Right forelimb (tissue), 1 donor: ENCODE results near the gene AMOTL2.

Experiments used
- DNase-seq: peaks from one replicate; pipeline ENCODE4 v3.0.0-alpha.2; 2018

The AMOTL2 gene

DNA sequence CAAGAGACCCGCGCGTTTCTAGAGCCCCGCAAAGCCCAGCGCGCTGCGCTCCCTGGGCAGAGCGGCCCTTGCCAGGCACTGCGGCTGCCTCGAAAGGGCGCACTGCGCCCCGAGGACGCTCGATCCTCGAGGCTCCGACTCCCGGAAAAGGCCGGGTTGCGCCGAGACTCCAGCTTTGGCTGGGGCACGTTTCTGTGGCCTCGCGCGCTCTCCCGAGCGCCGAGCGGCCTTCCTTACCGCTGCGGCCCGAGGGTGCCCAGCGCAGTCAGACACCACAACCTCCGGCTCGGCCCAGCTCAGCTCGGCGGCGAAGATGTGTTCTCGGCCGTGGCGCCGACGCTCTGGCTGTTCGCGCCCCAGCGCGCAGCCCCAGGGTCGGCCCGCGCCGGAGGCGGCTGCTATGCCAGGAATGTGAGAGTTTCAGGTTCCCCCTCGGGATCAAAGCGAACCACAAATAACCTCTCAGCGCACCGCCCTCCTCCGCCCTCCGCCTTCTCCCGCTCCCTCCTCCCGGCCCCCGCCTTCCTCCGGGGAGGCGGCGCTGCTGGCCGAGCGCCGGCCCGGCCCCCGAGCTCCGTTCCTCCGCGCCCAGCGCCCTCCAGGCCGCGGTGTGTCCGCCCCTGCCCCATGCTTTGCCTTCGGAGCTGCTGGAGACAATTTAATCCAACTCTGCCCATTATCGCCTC lies at the start of gene AMOTL2:
TSS of gene AMOTL2 (minus strand) at position 343 of the 686 bp plus-strand sequence. CDS start 3,014 bp downstream, outside the sequence.
- peak; percentile 93 for DNase-seq

DNA sequence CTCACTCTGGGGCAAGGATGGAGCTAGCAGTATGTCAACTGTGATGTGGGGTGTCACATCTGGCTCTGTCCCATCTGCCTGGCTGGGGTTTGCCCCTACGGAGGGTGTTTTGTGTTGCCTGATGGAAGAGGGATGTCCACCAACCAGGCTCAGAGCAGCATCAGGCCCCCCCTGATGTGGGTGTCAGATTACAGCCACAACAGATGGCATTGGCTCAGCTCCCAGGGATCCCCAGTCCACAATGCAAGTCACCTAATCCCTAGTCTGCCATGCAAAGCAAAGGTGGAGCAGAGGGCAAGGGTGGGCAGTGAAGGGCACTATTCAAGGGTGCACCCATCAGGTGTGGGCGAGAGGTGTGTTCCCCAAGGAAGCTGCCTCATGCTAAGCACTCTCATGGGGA lies 48.9 kb upstream of the AMOTL2 start:
- no peak for DNase-seq

DNA sequence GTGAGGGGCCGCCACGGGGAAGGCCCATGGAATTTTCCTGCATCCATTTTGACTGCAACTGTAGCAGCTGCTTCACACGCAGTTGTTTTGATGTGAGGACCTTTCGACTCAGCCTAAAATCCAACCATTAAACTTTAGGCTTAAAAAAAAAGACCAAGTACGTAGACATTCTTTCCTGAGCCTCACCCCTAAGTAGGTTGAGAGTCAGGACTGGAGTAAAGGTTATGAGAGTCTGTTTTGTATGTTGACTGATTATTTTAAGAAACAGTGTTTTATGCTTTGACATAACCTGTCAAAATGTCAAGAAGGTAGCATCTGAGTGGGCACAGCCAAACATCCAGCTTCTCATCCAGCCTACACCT lies 45.7 kb upstream of the AMOTL2 start:
- DNase-seq, result no peak

DNA sequence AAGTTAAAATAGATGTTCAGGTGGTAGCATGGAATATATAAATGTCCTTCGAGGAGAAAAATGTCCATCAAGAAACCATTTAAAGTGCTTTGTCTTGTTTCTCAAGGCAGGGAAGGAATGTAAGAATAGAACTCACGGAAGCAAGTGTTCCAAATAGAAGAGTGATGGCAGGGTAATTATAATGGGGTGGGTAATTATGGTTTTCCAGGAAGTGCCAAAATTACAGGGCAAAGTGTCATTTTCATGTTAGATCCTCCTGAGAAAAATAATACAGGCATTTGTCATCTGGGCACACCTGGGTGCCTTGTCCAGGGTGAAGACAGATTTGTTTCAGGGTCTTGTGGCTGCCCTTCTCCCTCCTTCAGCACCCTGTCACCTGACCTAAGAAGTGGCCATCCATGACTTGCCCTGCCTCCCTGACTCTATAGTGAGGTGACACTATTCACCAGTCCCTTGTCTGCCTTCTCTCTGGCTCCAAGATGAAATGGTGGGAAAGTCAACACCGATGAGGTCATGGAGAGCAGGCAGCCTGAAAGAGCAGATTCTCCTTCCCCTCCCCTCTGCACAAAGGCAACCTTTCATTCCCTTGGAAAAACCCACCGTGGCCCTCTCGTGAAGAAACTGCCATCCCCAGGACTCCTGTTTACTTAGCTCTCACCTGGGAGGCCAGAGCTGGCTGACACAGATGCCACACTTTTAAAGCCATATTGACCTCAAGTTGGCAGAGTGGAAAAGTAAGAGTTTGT lies 45.1 kb upstream of the AMOTL2 start:
- no peak for DNase-seq

DNA sequence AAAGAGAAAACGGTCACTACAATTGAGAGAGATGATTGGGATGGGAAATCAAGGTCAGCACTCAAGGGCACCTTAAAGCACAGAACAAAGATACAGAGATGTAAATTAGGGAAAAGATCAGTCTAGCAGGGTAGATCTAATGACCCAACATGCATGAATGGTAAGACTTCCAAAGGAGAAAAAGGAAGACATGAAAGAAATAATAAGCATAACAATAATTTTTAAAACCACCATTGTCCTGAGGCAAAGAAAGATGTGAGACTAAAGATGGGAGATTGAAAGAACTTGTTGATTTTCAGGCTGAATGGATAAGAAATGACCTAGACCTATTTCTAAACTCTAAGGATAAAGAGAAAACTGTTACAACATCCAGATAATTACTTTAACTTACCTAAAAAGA lies 34.8 kb upstream of the AMOTL2 start:
- no peak for DNase-seq

- no peak for DNase-seq
These were observed 33.0 kb upstream of the AMOTL2 start for GRCh38 chr3:134407239-134407625.

DNA sequence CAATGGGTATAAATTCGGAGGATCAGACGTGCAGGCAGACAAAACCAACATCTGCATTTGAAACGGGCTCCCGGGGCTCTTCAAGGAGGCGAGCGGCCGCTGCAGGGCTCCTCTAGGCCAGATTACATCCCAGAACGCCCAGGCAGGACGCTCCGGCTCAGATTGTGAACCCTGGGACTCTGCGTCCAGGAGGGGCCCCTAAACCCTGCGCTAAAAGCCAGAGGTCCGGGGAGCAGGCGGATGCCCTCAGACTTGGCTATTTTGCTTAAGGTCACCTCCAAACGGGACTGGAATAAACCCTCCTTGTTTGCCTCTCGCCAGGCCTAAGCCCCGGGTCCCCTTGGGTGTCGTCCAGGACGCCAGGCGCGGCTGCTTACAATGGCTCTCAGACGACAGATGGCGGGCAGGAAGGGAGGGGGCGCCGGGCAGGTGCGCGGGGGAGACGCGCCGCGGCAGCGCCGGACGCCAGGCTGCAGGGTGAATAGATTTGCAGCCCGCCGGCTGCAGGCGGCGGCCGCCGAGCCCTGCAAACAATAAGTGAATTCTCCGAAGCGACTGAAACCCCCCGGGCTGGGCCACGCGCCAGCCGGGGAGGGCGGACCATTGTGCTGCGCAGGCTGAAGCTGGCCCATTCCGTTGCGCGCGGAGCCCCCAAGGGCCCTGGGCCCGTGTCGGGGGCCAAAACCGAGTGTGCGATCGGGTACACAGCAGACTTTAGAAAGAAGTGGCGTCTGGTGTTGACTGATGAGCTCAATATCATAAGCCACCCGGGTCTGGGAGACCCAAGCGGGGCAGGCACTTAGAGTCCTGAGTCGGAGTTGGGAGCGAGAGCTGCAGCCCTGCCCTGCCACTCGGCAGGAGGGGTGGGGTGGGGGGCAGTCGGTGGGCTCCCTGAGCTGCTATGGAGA lies 32.3 kb upstream of the AMOTL2 start:
- peak; percentile 83 for DNase-seq

- DNase-seq, result no peak
These were observed 30.2 kb upstream of the AMOTL2 start for GRCh38 chr3:134404366-134404885.

GRCh38 chr3:134397755-134398154 lies 23.5 kb upstream of the AMOTL2 start:
- DNase-seq, result no peak

GRCh38 chr3:134395103-134395502 lies 20.9 kb upstream of the AMOTL2 start:
- no peak for DNase-seq

GRCh38 chr3:134394380-134394779 lies 20.1 kb upstream of the AMOTL2 start:
- no peak for DNase-seq

- no peak for DNase-seq
These were observed 18.8 kb upstream of the AMOTL2 start for GRCh38 chr3:134393074-134393473.

DNA sequence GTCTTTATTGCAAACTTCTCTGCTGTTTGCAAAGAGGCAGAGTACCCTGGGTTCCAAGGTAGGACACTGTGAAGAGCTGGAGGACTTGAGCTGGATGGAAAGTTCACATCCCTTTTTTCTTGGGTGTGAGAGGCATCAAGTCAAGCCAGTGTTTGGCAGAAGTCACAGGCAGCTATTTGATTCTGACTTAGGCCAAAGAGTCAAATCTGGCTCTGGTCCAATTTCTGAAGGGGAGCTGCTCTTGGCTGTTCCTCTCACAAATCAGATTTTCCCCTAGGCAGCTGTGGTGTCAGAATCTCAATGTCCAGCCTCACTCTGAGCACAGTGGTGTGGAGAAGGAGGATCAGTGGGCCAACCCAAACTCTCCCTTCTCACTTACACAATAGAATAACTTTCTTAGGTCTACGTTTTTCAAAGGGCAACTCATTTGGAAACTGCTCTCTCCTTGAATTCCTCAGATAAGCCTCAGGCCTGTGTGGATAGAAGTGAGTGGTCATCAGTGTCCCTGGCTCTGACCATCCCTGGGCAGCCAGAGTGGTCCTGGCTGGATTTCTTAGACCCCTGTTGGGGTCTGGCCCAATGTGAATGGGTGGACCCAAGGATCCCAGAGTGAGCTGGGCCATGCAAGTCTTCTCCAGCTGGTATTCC lies 18.2 kb upstream of the AMOTL2 start:
- DNase-seq, result peak; percentile 65

DNA sequence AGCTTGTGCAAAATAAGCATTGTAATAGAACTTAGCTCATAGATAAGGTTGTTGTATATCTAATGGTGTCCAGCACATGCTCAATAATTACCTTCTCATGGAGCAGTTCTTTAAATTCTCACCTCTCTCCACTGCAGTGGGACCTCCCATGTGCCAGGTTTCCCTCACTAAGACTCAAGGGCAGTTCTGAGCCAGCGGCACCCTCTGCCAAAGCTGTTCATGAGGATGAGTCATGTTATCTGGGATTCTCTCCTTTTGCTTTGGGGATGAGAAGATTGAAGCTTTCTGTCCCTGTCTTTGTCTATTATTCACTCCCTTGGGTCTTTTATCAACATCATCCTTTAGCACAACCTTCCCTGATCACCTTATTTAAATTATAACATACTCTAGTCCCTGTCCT lies 15.6 kb upstream of the AMOTL2 start:
- no peak for DNase-seq

GRCh38 chr3:134388788-134389485 lies 14.7 kb upstream of the AMOTL2 start:
- DNase-seq, result no peak

- no peak for DNase-seq
These were observed 14.0 kb upstream of the AMOTL2 start for GRCh38 chr3:134388292-134388691.

DNA sequence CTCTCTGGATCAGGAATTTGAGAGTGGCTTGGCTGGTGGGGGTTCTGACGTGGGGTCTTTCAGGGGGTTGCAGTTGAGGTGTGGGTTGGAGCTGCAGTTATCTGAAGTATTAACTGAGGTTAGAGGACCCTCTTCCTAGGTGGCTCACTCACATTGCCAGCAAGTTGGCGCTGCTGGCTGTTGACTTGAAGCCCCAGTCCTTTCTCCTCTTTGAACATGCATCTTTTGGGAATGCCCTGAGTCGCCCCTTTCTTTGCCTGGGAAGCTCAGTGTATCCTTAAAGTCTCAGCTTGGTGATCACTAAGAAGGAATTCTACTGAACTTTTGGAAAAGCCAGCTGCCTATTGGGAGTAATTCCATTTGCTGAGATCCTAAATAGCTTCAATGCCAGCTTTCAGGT lies 13.0 kb upstream of the AMOTL2 start:
- DNase-seq, result no peak

GRCh38 chr3:134384963-134385362 lies 10.7 kb upstream of the AMOTL2 start:
- no peak for DNase-seq

- peak; percentile 57 for DNase-seq
These were observed 7.7 kb upstream of the AMOTL2 start for GRCh38 chr3:134381831-134382442.

DNA sequence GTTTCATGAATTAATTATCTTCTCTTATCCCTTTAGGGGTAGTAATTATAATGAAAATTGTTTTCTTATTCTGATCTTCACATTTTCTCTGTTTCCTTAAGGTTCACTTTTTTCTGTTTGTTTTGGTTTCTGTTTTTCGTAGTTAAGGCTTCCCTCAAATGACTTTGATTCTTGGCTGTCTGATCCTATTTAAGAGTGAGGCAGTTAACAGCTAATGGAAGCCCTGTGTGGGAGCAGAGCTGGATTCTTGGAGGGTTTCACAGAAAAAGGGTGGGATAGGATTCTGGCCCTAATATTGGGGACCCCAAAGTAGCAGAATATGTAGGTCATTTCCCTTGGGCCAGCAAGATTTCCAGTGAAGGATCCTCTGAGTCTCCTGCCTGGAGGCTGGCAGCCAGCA lies 6.8 kb upstream of the AMOTL2 start:
- peak; percentile 41 for DNase-seq

DNA sequence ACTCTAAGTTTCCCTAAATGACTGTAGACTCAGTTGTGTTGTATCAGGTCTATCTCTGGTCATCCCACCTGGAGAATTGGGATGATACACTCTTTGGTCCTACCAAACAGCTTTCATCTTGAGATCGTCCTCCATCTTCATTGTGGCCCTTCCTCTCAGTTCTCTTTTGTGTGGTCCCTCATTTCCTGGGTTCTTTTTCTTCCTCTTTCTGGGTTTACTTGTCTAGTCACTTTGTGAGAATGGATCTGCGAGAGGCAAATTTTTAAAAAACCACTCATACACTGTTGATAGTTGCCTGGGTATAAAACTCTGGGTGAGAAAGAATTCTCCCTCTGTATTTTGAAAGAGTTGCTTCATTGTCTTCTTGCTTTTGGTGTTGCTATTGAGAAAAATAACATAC lies 6.0 kb upstream of the AMOTL2 start:
- peak; percentile 22 for DNase-seq

- peak; percentile 17 for DNase-seq
These were observed 4.6 kb upstream of the AMOTL2 start for GRCh38 chr3:134378818-134379217.
